Measurements from ENCODE around the gene SIVA1.

SIVA1 gene

DNA sequence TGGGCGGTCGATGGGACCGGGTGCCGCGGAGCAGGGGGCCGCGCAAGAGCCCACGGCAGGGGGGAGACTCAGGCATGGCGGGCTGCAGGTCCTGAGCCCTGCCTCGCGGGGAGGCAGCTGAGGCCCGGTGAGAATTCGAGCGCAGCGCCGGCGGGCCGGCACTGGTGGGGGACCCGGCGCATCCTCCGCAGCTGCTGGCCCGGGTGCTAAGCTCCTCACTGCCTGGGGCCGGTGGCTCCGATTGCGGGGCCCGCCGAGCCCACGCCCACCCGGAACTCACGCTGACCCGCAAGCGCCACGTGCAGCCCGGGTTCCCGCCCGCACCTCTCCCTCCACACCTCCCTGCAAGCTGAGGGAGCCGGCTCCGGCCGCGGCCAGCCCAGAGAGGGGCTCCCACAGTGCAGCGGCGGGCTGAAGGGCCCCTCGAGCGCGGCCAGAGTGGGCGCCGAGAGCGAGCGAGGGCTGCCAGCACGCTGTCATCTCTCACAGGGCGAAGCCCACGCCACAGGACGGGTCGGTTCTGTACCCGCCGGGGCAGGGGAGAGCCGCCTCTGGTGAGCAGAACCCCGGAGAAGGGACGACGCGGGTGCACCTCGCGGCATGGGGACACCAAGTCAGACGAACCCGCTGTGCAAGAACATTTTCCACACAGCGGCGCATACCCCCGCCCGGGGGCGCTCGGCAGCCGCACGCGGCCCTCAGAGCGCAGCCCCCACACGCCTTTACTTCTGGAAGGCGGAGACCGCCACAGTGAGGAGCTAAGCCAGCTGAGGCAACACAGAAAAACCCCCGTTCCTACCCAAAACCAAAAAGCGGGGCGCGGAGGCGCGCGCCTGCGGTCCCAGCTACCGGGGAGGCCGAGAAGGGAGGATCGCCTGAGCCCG, 1.2 kb upstream of the SIVA1 start:
- peak overlapping the region; percentile 78 for H3K27ac ChIP-seq
- no peaks in the 10 kb centered on the region for H3K9me3 ChIP-seq
- peaks cover 16% of the 10 kb centered on the region for H3K36me3 ChIP-seq
- no peaks in the 10 kb centered on the region for H3K27me3 ChIP-seq
- peak overlapping the region; percentile 79 to 87 for H3K4me3 ChIP-seq (ENCODE audit: low read depth in 1 of 2, low read length in 1 of 2)
- H3K4me1 ChIP-seq (ENCODE audit: control insufficient read depth in 1 of 2, insufficient read depth in 1 of 2, low read depth in 1 of 2, low read length in 1 of 2), result peaks cover 20% of the 10 kb centered on the region in 2 experiments
- TF ChIP-seq, protein P1, sequence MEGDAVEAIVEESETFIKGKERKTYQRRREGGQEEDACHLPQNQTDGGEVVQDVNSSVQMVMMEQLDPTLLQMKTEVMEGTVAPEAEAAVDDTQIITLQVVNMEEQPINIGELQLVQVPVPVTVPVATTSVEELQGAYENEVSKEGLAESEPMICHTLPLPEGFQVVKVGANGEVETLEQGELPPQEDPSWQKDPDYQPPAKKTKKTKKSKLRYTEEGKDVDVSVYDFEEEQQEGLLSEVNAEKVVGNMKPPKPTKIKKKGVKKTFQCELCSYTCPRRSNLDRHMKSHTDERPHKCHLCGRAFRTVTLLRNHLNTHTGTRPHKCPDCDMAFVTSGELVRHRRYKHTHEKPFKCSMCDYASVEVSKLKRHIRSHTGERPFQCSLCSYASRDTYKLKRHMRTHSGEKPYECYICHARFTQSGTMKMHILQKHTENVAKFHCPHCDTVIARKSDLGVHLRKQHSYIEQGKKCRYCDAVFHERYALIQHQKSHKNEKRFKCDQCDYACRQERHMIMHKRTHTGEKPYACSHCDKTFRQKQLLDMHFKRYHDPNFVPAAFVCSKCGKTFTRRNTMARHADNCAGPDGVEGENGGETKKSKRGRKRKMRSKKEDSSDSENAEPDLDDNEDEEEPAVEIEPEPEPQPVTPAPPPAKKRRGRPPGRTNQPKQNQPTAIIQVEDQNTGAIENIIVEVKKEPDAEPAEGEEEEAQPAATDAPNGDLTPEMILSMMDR (IDR thresholded peaks at IDR 0.05), result no peak

DNA sequence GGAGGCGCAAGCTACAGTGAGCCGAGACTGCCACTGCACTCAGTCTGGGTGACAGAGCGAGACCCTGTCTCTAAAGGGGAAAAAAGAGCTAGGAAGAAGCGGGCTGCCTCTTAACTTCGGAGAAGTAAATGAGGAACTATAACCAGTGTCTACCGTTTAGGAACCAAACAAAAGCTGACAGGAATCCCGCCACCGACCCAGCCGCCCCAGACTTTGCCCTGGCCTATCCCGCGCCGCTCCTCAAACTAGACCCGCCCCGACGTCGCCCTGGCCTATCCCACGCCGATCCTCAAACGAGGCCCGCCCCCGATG, 568 bp upstream of the SIVA1 start:
- H3K9me3 ChIP-seq, result no peaks in the 10 kb centered on the region
- H3K4me1 ChIP-seq (ENCODE audit: control insufficient read depth in 1 of 2, insufficient read depth in 1 of 2, low read depth in 1 of 2, low read length in 1 of 2), result peaks cover 20% of the 10 kb centered on the region in 2 experiments
- peak overlapping the region; percentile 78 for H3K27ac ChIP-seq

DNA sequence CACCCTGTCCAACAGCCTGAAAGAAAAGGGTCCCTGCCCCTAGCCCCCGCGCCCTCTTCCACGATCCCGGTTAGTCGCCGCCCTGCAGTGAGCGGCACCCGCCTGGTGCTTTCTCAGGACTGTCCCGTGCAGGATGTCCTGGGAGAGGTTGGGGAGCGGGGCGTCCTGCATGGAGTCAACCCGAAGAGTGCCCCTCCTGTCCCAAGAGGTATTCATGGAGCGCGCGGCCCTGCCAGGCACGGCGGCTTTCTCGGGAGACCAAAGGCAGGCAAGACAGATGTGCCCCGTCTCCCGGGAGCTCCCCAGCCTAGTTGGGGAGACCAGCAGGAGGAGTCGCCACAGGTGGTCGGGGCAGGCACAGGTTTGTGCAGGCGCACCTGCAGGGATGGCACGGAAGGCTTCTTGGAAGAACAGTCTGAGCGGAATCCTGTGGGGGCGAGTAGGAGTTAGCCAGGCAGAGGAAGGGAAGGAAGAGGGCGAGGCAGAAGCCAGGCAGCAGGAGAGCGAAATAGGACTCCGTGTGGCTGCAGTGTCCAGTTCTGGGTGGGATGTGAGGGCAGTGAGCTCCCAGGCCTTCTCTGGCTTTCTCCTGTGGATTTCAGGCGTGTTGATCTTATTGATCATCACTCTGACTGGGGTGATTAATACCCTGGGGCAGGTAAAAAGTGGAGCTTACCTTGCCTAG, 723 bp downstream of the SIVA1 start:
- Histone ChIP-seq H3K9me3 (no peaks in the 10 kb centered on the region), H3K4me1 (ENCODE audit: control insufficient read depth in 1 of 2, insufficient read depth in 1 of 2, low read depth in 1 of 2, low read length in 1 of 2) (peaks cover 20% of the 10 kb centered on the region in 2 experiments), H3K27me3 (no peaks in the 10 kb centered on the region), H3K4me3 (ENCODE audit: low read depth in 1 of 2, low read length in 1 of 2) (peak overlapping the region; percentile 79 to 87), H3K36me3 (peaks cover 33% of the 10 kb centered on the region), H3K27ac (peak overlapping the region; percentile 78)
- TF ChIP-seq, protein P1 (IDR thresholded peaks at IDR 0.05), result no peak

More for the DNA sequence above, 568 bp upstream of the SIVA1 start:
- H3K36me3 ChIP-seq, result peaks cover 22% of the 10 kb centered on the region
- TF ChIP-seq, protein P1 (IDR thresholded peaks at IDR 0.05), result no peak
- H3K4me3 ChIP-seq (ENCODE audit: low read depth in 1 of 2, low read length in 1 of 2), result peak overlapping the region; percentile 79 to 87
- no peaks in the 10 kb centered on the region for H3K27me3 ChIP-seq

DNA sequence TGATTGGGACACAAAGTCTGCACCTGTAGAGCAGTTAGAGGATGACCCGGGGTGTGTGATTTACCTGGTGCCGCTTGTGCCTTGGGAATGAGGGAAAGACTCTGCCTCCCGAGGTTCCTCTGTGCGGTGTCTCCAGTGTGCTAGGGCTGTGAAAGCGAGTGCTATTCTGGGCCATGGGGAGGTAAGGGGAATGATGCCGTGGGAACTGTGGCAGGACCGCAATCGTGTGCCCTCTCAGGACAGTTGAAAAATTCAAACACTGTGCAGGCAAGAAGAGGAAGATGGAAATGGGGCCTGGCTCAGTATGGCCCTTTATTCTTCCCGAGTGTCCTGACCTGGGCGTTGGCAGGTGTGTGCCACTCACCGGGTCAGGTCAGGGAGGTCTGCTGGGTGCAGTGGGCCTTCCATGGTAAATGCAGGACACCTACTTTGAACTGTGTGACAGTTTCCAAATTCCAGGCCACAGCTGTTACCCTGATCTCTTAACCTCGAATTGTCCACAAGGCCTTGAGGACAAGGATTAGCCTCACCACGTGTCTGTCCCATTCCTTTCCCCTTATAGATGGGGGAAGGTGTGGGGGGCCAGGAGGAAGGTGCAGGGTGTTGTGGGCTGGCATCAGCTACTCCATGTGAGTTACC, 1.4 kb downstream of the SIVA1 start:
- H3K36me3 ChIP-seq, result peaks cover 40% of the 10 kb centered on the region
- H3K27ac ChIP-seq, result no peak overlapping the region
- TF ChIP-seq, protein P1 (IDR thresholded peaks at IDR 0.05), result no peak

DNA sequence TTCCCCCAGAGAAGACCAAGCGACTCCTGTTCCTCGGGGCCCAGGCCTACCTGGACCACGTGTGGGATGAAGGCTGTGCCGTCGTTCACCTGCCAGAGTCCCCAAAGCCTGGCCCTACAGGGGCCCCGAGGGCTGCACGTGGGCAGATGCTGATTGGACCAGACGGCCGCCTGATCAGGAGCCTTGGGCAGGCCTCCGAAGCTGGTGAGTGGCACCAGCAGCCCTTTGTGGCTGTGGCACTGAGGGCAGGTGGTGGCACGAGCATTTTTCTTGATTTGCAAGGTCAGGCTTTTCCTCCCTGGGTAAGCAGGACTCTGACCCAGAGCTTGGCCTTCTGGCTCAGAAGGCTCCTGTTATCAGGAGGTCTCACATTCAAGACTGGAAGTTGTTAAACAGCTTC, 2.7 kb downstream of the SIVA1 start:
- peaks cover 48% of the 10 kb centered on the region for H3K36me3 ChIP-seq

More for the DNA sequence above, 1.4 kb downstream of the SIVA1 start:
- Histone ChIP-seq H3K27me3 (no peaks in the 10 kb centered on the region), H3K4me3 (ENCODE audit: low read depth in 1 of 2, low read length in 1 of 2) (peak overlapping the region in 1 of 2 experiments; percentile 79), H3K9me3 (no peaks in the 10 kb centered on the region), H3K4me1 (ENCODE audit: control insufficient read depth in 1 of 2, insufficient read depth in 1 of 2, low read depth in 1 of 2, low read length in 1 of 2) (peaks cover 20% of the 10 kb centered on the region in 2 experiments)

More for the DNA sequence above, 2.7 kb downstream of the SIVA1 start:
- Histone ChIP-seq H3K27ac (no peak overlapping the region), H3K27me3 (no peaks in the 10 kb centered on the region), H3K4me1 (ENCODE audit: control insufficient read depth in 1 of 2, insufficient read depth in 1 of 2, low read depth in 1 of 2, low read length in 1 of 2) (peaks cover 20% of the 10 kb centered on the region in 2 experiments), H3K9me3 (no peaks in the 10 kb centered on the region), H3K4me3 (ENCODE audit: low read depth in 1 of 2, low read length in 1 of 2) (no peak overlapping the region)
- TF ChIP-seq, protein P1 (IDR thresholded peaks at IDR 0.05), result no peak

Measured in neutrophil (primary cell).